ENCODE data around the gene NGRN.
"Not testable (repeated sequence)": the region's sequence is repeated elsewhere in the genome, so short reads cannot be mapped to it uniquely, and the experiment has no call there.

Gene NGRN

GRCh38 chr15:90234096-90234988 lies 31.1 kb upstream of the NGRN start, which contains the start of gene GDPGP1:
Gene GDPGP1 (plus strand): TSS chr15:90234209. CDS start chr15:90240909, 6,700 bp downstream.
- no peak for DNase-seq (ENCODE audit: low spot score)

DNA sequence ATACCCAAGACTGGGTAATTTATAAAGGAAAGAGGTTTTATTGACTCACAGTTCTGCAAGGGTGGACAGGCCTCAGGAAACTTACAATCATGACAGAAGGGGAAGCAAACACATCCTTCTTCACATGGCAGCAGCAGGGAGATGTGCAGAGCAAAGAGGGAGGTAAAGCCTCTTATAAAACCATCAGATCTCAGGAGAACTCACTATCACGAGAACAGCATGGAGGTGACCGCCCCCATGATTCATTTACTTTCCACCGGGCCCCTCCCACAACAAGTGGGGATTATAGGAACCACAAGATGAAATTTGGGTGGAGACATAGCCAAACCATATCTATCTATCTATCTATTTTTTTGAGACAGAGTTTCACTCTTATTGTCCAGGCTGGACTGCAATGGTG lies 26.1 kb upstream of the NGRN start:
- DNase-seq (ENCODE audit: low spot score), result no peak

- DNase-seq (ENCODE audit: low spot score), result no peak
Measured at GRCh38 chr15:90240856-90241255, 24.6 kb upstream of the NGRN start.

- no peak for DNase-seq (ENCODE audit: low spot score)
Measured at GRCh38 chr15:90241343-90242192, 23.9 kb upstream of the NGRN start.

- no peak for DNase-seq (ENCODE audit: low spot score)
Measured at GRCh38 chr15:90243943-90244639, 21.4 kb upstream of the NGRN start.

GRCh38 chr15:90248789-90249202 lies 16.7 kb upstream of the NGRN start:
- no peak for DNase-seq (ENCODE audit: low spot score)

DNA sequence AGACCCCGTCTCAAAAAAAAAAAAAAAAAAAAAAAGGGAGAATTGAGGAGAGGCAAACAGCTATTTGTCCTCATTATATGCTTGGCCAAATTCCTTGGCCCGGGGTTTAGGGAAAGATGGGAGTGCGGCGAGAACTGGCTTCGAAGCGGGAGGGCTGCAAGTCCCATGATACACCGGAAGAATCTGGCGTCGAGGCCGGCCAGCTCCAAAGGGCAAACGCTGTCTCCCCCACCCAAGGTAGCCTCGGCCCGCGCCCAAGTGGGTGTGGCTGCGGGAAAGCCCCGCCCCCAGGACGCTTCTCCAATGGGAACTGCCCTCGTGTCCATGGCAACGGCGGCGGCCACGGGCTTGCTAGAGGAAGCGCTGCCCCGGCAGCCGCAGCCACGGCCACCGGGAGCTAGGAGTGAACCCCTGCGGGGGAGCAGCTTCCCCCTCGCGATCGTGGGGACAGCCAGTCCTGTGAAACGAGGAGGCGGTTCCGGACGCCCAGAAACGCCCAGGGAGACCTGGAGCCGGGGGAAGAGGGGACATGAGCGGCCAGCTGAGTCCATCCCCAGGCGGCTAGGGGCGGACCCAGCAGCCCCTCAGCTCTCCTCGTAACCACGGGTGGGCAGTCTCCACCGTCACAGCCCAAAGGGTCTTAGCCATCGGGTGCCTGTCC lies 16.1 kb upstream of the NGRN start, which contains the start of gene TTLL13:
Gene TTLL13 (plus strand): TSS at position 354 of the 661 bp plus-strand sequence. CDS start 1,075 bp downstream, outside the sequence.
- peak; percentile 57 for DNase-seq (ENCODE audit: low spot score)

GRCh38 chr15:90257776-90258175 lies 7.7 kb upstream of the NGRN start:
- DNase-seq (ENCODE audit: low spot score), result no peak

DNA sequence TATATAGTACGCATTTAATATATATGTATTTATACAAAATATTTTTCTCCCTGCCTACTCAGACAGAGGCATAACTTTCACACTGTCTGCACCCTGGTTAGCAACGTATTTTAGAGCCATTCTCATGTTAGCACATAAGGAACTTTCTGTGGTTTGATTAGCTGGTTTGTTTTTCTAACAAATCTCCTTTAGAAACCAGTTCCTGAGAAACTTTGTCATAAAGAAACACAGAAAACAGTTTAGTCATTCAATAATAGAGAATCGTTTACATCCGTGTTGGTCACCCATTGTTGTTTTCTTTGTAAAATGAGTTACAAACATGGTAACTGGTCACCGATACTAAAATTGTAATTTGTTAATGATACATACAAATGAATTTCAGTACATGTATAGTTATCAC lies 5.9 kb upstream of the NGRN start:
- no peak for DNase-seq (ENCODE audit: low spot score)

DNA sequence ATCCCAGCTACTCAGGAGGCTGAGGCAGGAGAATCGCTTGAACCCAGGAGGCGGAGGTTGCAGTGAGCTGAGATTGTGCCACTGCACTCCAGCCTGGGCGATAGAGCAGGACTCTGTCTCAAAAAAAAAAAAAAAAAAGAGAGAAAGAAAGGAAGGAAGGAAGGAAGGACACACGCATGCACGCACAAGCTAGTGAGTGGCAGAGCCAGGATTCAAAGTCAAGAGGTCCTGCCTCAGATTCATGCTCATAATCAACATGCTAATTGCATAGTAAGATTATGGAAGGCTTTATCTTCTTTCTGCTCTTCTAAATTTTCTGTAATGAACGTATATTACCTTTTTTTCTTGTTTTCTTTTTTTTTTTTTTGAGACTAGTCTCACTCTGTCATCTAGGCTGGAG lies 4.7 kb upstream of the NGRN start:
- DNase-seq (ENCODE audit: low spot score), result not testable (repeated sequence)

- DNase-seq (ENCODE audit: low spot score), result no peak
Measured at GRCh38 chr15:90261811-90262210, 3.7 kb upstream of the NGRN start.

GRCh38 chr15:90262426-90262825 lies 3.0 kb upstream of the NGRN start:
- DNase-seq (ENCODE audit: low spot score), result no peak

GRCh38 chr15:90264671-90265070 lies 801 bp upstream of the NGRN start:
- DNase-seq (ENCODE audit: low spot score), result peak; percentile 29

- DNase-seq (ENCODE audit: low spot score), result peak; percentile 29
Measured at GRCh38 chr15:90266061-90266431, 574 bp downstream of the NGRN start.

GRCh38 chr15:90266485-90266884 lies 1.0 kb downstream of the NGRN start:
- DNase-seq (ENCODE audit: low spot score), result peak; percentile 26

DNA sequence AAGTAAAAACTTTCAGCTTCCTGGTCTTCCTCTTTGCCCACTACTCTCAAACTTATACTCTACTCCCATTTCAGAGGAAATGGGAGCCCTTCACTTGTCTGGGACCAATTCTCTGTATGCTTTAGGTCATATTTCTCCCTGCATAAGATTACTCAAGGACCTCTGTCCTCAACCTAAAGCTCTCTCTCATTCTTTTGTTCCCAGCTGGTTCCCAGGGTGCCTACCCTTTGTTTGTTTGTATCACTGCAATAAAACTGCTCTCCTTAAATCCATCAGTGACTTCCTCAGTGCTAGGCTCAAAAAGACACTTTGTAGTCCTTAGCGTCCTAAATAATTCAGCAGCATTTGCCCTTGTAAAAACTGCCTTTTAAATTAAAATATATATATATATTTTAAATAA lies 2.9 kb downstream of the NGRN start:
- no peak for DNase-seq (ENCODE audit: low spot score)

- DNase-seq (ENCODE audit: low spot score), result no peak
Measured at GRCh38 chr15:90270502-90271150, 5.2 kb downstream of the NGRN start.

GRCh38 chr15:90271459-90272166 lies 6.1 kb downstream of the NGRN start:
- no peak for DNase-seq (ENCODE audit: low spot score)

DNA sequence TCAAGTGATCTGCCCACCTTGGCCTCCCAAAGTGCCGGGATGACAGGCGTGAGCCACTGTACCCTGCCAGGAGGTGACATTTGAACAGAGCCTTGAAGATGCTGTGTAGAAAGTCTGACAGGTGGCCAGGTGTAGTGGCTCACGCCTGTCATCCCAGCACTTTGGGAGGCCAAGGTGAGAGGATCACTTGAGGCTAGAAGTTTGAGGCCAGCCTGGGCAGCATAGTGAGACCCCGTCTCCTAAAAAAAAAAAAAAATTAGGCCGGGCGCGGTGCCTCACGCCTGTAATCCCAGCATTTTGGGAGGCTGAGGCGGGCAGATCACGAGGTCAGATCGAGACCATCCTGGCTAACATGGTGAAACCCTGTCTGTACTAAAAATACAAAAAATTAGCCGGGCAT lies 13.0 kb downstream of the NGRN start:
- not testable (repeated sequence) for DNase-seq (ENCODE audit: low spot score)

- DNase-seq (ENCODE audit: low spot score), result not testable (repeated sequence)
Measured at GRCh38 chr15:90280743-90281142, 15.3 kb downstream of the NGRN start.

Measured in CD4-positive, alpha-beta T cell treated with Interleukin-15 for 4 hours (primary cell).